ENCODE results near the gene CNOT6L.

The CNOT6L gene

GRCh38 chr4:77714514-77714913 lies 104.7 kb downstream of the CNOT6L start:
- Histone ChIP-seq H3K27me3 (ENCODE audit: insufficient read depth, poor library complexity, severe bottlenecking) (no peaks in the 10 kb centered on the region), H3K27ac (replicated peaks) (no peak overlapping the region), H3K4me3 (replicated peaks; ENCODE audit: insufficient read depth, low read length) (no peak overlapping the region)
- TF ChIP-seq POLR2AphosphoS5 (IDR thresholded peaks at IDR 0.05; ENCODE audit: low read depth) (no peak), SPI1 (IDR thresholded peaks at IDR 0.05; ENCODE audit: borderline replicate concordance, low read depth) (no peak), GABPA (IDR thresholded peaks at IDR 0.05; ENCODE audit: low read depth) (no peak), REST (IDR thresholded peaks at IDR 0.05; ENCODE audit: insufficient replicate concordance, low read depth) (no peak), CTCF (IDR thresholded peaks at IDR 0.05; ENCODE audit: insufficient read depth, low read length) (no peak)
- DNase-seq (ENCODE audit: low read depth in 1 of 2, low spot score in 1 of 2) = no peak

GRCh38 chr4:77713884-77714283 lies 105.3 kb downstream of the CNOT6L start:
- no peak overlapping the region for H3K27ac ChIP-seq (replicated peaks)
- H3K27me3 ChIP-seq (ENCODE audit: insufficient read depth, poor library complexity, severe bottlenecking) = no peaks in the 10 kb centered on the region
- DNase-seq (ENCODE audit: low read depth in 1 of 2, low spot score in 1 of 2) = no peak
- no peak for TF ChIP-seq REST (IDR thresholded peaks at IDR 0.05; ENCODE audit: insufficient replicate concordance, low read depth)
- no peak for TF ChIP-seq SPI1 (IDR thresholded peaks at IDR 0.05; ENCODE audit: borderline replicate concordance, low read depth)
- TF ChIP-seq CTCF (IDR thresholded peaks at IDR 0.05; ENCODE audit: insufficient read depth, low read length) = no peak
- TF ChIP-seq POLR2AphosphoS5 (IDR thresholded peaks at IDR 0.05; ENCODE audit: low read depth) = no peak
- TF ChIP-seq GABPA (IDR thresholded peaks at IDR 0.05; ENCODE audit: low read depth) = no peak
- H3K4me3 ChIP-seq (replicated peaks; ENCODE audit: insufficient read depth, low read length) = no peak overlapping the region

- Histone ChIP-seq H3K27ac (replicated peaks) (no peak overlapping the region), H3K27me3 (ENCODE audit: insufficient read depth, poor library complexity, severe bottlenecking) (no peaks in the 10 kb centered on the region), H3K4me3 (replicated peaks; ENCODE audit: insufficient read depth, low read length) (no peak overlapping the region)
- TF ChIP-seq POLR2AphosphoS5 (IDR thresholded peaks at IDR 0.05; ENCODE audit: low read depth) (no peak), REST (IDR thresholded peaks at IDR 0.05; ENCODE audit: insufficient replicate concordance, low read depth) (no peak), CTCF (IDR thresholded peaks at IDR 0.05; ENCODE audit: insufficient read depth, low read length) (no peak), GABPA (IDR thresholded peaks at IDR 0.05; ENCODE audit: low read depth) (no peak), SPI1 (IDR thresholded peaks at IDR 0.05; ENCODE audit: borderline replicate concordance, low read depth) (no peak)
- DNase-seq (ENCODE audit: low read depth in 1 of 2, low spot score in 1 of 2) = no peak
Observed at GRCh38 chr4:77712675-77713074, 106.5 kb downstream of the CNOT6L start.
